ENCODE results near the gene EXOC6B.

- TF ChIP-seq CTCF (IDR thresholded peaks at IDR 0.05; ENCODE audit: low read depth, low read length) = no peak
- TF ChIP-seq EZH2phosphoT487 (IDR thresholded peaks at IDR 0.05; ENCODE audit: low read depth) = no peak
Measured at GRCh38 chr2:72515696-72516095, 310.1 kb downstream of the EXOC6B start.
